HG03565 (cell line): Measurements from ENCODE around the gene ME3.

Source experiments
- ATAC-seq: cut with Tn5 transposase; IDR thresholded peaks from one replicate; pipeline ENCODE4 v1.9.1; 2021; ENCODE audit warnings: mild to moderate bottlenecking, moderate library complexity; ENCODE audit not compliant: unreplicated experiment

Gene ME3

DNA sequence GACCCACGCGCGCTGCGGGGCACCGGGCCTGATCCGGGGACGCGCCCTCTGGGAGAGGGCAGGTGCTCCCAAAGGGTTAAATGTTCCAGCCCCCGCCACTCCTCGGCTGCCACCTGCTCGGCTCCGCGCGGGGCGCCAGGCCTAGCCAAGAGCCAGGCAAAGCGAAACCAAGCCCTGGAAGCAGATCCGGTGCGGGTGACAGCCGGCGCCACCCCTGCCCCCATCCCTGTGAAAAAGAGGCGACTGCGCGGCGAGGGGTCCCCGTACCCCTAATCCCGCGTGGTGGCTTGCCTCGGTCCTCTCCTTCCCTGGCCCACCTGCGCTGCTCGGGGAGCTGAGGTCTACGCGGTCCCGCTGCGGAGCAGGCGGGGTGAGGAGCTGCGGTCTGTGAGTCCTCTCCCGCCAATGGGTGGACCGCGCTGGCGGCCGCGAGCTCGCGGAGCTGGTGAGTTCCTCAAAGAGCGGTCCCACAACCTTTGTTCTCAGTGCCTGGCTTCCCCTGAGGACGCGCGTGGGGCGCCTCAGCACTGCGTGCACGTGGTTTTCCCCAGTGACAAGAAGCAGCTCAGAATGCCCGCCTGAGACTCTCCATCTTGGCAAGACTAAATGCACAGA lies at the start of gene ME3:
Gene ME3, minus strand, starts transcription at position 610 of the 615 bp plus-strand sequence.
- ATAC-seq = no peak

GRCh38 chr11:86722006-86722405 lies 49.6 kb upstream of the ME3 start:
- ATAC-seq = no peak

GRCh38 chr11:86720546-86720945 lies 48.1 kb upstream of the ME3 start:
- no peak for ATAC-seq

- ATAC-seq = no peak
These were observed 47.5 kb upstream of the ME3 start for GRCh38 chr11:86719781-86720463.

DNA sequence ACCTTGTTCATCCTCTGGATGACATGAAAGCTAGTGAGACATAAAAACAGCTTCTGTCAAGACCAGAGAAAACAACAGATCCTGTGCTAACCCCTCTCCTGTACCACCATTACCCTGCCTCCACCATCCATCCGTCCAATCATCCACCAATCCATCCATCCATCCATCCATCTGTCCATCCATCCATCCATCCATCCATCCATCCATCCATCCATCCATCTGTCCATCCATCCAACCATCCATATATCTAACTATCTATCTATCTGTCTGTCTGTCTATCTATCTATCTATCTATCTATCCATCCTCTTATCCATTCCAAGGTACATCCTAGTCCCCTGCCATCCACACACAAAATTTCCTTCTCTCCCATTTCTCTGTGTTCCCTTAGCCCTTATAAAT lies 46.6 kb upstream of the ME3 start:
- no peak for ATAC-seq

GRCh38 chr11:86718521-86718920 lies 46.1 kb upstream of the ME3 start:
- no peak for ATAC-seq

- ATAC-seq = no peak
These were observed 45.5 kb upstream of the ME3 start for GRCh38 chr11:86717817-86718501.

DNA sequence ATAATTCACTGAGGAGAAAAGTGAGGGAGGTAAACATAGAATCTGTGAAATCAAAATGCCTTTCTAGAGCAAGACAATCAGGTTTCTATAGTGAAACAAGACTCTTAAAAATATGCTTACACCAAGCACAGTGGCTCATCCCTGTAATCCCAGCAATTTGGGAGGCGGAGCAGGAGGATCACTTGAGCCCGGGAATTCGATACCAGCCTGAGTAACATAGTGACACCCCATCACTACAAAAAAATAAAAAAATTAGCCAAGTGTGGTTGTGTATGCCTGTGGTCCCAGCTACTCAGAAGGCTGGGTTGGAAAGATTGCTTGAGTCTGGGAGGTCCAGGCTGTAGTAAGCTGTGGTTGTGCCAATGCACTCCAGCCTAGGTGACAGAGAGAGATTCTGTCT lies 43.2 kb upstream of the ME3 start:
- ATAC-seq = no peak

GRCh38 chr11:86713552-86713951 lies 41.1 kb upstream of the ME3 start:
- no peak for ATAC-seq

- ATAC-seq = no peak
These were observed 38.5 kb upstream of the ME3 start for GRCh38 chr11:86710936-86711335.

DNA sequence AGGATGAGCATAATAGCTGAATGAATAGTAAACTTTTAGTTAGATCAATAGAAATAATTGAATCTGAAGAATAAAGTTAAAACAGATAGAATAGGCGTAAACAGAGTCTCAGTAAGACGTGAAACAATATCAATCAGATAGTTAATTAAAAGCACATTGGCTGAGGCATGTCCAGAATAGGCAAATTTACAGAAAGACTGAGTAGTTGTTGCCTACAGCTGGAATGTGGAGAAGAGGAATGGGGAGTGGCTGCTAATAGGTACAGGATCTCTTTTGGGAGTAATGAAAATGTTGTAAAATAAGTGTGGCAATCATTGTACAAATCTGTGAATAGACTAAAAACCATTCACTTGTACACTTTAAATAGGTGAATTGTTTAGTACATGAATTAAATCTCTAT lies 36.3 kb upstream of the ME3 start:
- no peak for ATAC-seq

DNA sequence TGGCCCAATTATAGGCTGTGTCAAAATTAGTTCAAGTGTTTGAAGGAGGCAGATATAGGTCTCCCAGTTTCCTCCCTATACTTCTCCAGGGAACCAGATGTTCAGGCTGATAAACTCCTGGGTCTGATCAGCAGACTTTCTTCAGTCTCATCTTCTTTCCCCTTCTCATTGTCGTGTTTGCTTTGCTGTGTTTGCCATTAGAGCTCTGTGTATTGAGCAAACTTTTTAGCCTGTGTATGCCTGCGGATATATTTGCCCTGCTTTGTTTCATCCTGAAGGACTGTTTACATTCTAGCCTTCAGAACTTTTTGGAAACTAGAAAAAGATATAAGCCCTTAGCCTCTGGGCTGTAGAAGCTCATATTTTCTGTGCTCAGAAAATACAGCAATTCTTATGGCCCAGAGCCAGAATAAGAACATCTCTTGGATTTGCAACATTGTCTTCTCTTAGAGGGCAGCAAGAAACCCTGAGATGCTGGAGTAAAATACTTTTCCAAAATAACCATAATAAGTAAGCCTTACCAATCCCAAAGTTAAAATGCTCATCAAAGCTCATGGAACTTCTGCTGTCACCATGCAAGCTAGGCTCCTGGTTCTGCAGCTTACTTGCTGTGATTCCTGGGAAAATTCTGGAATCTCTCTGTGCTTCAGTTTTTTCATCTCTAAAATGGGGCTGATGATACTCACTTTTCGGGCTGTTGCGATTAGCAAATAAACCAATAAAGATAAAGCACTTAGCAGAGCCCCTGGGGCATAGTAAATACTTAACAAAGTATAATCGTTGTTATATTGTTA lies 34.1 kb upstream of the ME3 start:
- ATAC-seq = no peak

- ATAC-seq = no peak
These were observed 32.3 kb upstream of the ME3 start for GRCh38 chr11:86704710-86705109.

- no peak for ATAC-seq
These were observed 31.6 kb upstream of the ME3 start for GRCh38 chr11:86703987-86704386.

GRCh38 chr11:86702220-86702983 lies 30.0 kb upstream of the ME3 start:
- no peak for ATAC-seq

DNA sequence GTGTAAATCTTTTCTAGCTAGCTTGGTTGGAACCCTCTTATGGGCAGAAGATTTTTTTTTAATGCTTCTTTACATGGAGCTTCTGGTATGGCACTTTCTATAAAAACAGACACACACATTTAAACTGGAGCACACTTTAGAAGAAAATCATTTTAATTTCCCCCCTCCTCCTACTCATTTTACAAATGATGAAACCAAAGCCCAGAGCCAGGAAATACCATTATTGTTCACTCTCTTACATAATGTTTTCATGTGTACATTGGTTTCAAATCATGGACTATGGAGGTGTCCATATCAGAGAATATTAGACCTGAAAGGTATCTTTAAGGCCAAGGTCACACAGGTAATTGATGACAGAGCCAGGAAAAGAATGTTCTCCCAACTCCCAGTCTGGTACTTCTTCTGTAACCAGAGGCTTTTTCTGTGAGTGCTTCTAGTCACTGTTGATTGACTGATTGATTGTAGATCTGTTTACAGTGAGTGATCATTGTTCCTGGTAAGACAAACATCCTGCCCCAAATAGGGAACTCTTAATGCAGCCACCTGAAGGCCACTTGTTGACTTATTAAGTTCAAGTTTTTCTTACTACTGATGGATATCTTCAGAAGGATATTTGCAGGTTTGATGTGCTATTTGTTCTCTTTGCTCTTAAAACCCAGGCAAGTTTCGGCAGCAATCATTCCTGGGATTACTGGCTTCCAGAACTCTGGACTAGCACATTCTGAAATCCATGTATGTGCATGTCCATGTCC lies 26.8 kb upstream of the ME3 start:
- ATAC-seq = no peak

- ATAC-seq = no peak
These were observed 26.2 kb upstream of the ME3 start for GRCh38 chr11:86698639-86699038.

DNA sequence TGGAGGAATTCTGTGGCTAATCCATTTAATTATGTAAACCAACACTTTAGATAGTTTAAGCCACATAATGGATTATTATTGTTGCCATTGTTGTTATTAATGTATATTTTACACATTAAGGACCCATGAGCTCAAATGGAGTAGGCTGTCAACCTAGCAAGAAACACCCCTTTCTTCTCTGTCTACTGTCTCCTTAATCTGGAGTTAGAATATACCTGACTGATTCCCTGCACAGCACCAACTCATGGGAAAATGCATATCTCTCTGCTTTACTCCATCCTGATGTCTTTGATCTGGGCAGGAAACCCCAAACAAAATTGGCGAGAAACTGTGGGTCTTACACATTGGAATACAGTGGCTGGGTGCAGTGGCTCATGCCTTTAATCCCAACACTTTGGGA lies 24.0 kb upstream of the ME3 start:
- ATAC-seq = no peak

DNA sequence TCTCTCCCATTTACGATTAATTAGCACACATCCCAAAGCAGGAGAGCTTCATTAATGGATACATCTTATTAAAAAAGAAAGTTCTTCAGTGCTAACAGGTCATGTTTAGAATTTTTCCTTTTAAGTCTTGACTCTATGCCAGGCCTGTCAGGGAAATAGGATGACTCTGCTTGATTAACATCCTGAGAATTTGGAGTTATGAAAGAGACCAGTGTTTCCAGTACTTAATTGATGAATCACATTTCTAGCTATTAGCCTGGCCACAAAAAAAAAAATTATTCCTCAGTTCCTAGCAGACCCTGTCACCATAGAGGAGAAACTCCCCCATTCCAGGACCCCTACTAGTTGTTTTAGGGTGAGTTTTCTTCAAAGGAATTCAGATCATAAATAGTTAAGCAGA lies 23.6 kb upstream of the ME3 start:
- no peak for ATAC-seq

DNA sequence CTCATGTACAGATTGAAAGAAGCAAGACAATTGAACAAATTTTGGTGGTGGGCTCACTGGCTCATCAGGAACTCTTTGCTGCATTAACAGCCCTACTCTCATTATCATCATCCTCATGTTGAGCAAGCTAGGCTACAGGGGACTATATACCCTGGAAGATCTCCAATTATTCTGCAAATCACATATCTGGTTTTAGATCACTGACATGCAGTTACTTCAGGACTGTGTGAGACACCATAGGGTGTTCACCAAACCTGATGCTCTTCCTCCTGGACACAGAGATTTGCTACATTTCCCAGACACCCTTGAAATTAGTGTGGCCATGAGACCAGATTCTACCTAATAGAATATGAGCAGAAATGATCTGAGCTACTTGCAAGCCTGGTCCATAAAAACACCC lies 23.0 kb upstream of the ME3 start:
- ATAC-seq = no peak
